ENCODE measurements around the gene BOLA1. TPM values are rescaled to one million over a fixed set of nuclear protein-coding genes. Genes with fewer than 3 reads are reported as not detected.
"Not testable (repeated sequence)": the region's sequence is repeated elsewhere in the genome, so short reads cannot be mapped to it uniquely, and the experiment has no call there.

BOLA1 gene
- total RNA-seq, 1 donor from 2014 or later, result 6.4 TPM

DNA sequence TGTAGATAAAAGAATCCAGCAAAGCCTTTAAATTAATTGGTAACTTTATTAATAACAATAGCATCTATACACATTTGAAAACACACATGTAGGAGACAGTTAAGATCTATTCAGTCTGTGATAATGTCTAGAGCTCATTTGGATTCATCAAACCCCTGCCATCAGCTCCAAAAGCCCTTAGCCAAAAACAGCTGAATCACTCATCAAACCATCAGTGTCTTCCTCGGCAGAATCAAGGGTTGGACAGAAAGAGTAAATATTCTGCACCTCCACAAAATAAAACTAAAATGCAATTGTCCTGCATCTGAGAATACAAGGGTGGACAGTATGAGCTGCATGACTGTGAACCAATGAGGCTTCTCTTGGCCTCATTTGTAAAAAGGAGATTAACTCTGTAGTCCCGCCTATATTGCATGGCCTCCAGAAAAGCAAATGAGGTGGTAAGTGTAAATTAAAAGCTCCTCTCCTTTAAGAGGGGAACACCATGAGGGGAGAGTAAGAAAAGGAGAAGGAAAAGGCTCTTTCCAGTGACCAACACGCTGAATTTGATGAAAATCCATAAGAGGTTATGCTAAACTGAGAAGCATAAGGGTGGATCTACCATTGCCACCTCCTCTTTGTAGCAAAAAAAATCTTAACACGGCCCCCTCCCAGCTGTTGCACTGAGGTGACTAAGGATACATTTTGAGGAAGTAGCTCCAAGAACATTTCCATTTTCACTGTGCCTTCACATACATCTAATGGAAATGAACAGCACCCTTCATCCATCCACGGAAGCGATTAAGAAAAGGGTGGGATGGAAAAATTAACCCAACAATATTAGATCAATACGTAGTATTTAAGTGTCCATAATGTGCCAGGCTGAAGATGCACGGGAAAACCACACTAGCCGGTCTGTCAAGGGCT lies 14.7 kb upstream of the BOLA1 start:
- no peak for DNase-seq
- Mint-ChIP-seq H3K4me3 (ENCODE audit: unreplicated experiment) (no peak overlapping the region), H3K27me3 (ENCODE audit: unreplicated experiment) (peaks cover 2% of the 10 kb centered on the region), H3K4me1 (ENCODE audit: low read depth, unreplicated experiment) (no peaks in the 10 kb centered on the region), H3K9me3 (ENCODE audit: unreplicated experiment) (peaks cover 4% of the 10 kb centered on the region), H3K27ac (ENCODE audit: unreplicated experiment) (no peak overlapping the region), H3K36me3 (ENCODE audit: unreplicated experiment) (no peaks in the 10 kb centered on the region)
- TF ChIP-seq, protein P1, sequence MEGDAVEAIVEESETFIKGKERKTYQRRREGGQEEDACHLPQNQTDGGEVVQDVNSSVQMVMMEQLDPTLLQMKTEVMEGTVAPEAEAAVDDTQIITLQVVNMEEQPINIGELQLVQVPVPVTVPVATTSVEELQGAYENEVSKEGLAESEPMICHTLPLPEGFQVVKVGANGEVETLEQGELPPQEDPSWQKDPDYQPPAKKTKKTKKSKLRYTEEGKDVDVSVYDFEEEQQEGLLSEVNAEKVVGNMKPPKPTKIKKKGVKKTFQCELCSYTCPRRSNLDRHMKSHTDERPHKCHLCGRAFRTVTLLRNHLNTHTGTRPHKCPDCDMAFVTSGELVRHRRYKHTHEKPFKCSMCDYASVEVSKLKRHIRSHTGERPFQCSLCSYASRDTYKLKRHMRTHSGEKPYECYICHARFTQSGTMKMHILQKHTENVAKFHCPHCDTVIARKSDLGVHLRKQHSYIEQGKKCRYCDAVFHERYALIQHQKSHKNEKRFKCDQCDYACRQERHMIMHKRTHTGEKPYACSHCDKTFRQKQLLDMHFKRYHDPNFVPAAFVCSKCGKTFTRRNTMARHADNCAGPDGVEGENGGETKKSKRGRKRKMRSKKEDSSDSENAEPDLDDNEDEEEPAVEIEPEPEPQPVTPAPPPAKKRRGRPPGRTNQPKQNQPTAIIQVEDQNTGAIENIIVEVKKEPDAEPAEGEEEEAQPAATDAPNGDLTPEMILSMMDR (IDR thresholded peaks at IDR 0.05; ENCODE audit: partially characterized antibody, unreplicated experiment), result no peak

GRCh38 chr1:149885339-149886120 lies 13.8 kb upstream of the BOLA1 start:
- no peak overlapping the region for H3K27ac Mint-ChIP-seq (ENCODE audit: unreplicated experiment)
- TF ChIP-seq, protein P1 (IDR thresholded peaks at IDR 0.05; ENCODE audit: partially characterized antibody, unreplicated experiment), result no peak
- H3K36me3 Mint-ChIP-seq (ENCODE audit: unreplicated experiment), result no peaks in the 10 kb centered on the region
- DNase-seq, result peak; percentile 76
- H3K9me3 Mint-ChIP-seq (ENCODE audit: unreplicated experiment), result peaks cover 4% of the 10 kb centered on the region
- H3K4me3 Mint-ChIP-seq (ENCODE audit: unreplicated experiment), result no peak overlapping the region
- H3K27me3 Mint-ChIP-seq (ENCODE audit: unreplicated experiment), result peaks cover 3% of the 10 kb centered on the region
- H3K4me1 Mint-ChIP-seq (ENCODE audit: low read depth, unreplicated experiment), result no peaks in the 10 kb centered on the region

GRCh38 chr1:149886121-149886395 lies 13.3 kb upstream of the BOLA1 start:
- not testable (repeated sequence) for H3K9me3 Mint-ChIP-seq (ENCODE audit: unreplicated experiment); H3K4me1 Mint-ChIP-seq (ENCODE audit: low read depth, unreplicated experiment); H3K36me3 Mint-ChIP-seq (ENCODE audit: unreplicated experiment); H3K4me3 Mint-ChIP-seq (ENCODE audit: unreplicated experiment); DNase-seq; H3K27me3 Mint-ChIP-seq (ENCODE audit: unreplicated experiment); H3K27ac Mint-ChIP-seq (ENCODE audit: unreplicated experiment)

GRCh38 chr1:149886396-149887195 lies 12.8 kb upstream of the BOLA1 start:
- H3K4me3 Mint-ChIP-seq (ENCODE audit: unreplicated experiment), result no peak overlapping the region
- peaks cover 3% of the 10 kb centered on the region for H3K27me3 Mint-ChIP-seq (ENCODE audit: unreplicated experiment)
- peaks cover 4% of the 10 kb centered on the region for H3K9me3 Mint-ChIP-seq (ENCODE audit: unreplicated experiment)
- no peak overlapping the region for H3K27ac Mint-ChIP-seq (ENCODE audit: unreplicated experiment)
- TF ChIP-seq, protein P1 (IDR thresholded peaks at IDR 0.05; ENCODE audit: partially characterized antibody, unreplicated experiment), result no peak
- DNase-seq, result peak; percentile 60
- no peaks in the 10 kb centered on the region for H3K4me1 Mint-ChIP-seq (ENCODE audit: low read depth, unreplicated experiment)
- no peaks in the 10 kb centered on the region for H3K36me3 Mint-ChIP-seq (ENCODE audit: unreplicated experiment)

DNA sequence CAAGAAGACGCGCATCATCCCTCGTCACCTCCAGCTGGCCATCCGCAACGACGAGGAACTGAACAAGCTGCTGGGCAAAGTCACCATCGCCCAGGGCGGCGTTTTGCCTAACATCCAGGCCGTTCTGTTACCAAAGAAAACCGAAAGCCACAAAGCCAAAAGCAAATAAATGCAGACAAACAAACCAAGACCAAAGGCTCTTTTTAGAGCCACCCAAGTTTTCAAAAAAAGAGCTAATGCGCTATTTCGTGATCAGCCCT lies 12.2 kb upstream of the BOLA1 start:
- not testable (repeated sequence) for H3K27ac Mint-ChIP-seq (ENCODE audit: unreplicated experiment); H3K4me1 Mint-ChIP-seq (ENCODE audit: low read depth, unreplicated experiment); H3K4me3 Mint-ChIP-seq (ENCODE audit: unreplicated experiment); H3K36me3 Mint-ChIP-seq (ENCODE audit: unreplicated experiment); H3K27me3 Mint-ChIP-seq (ENCODE audit: unreplicated experiment); H3K9me3 Mint-ChIP-seq (ENCODE audit: unreplicated experiment); DNase-seq
